K562 (cell line): ENCODE results near the gene NEB. TPM values are rescaled to one million over a fixed set of nuclear protein-coding genes. Genes with fewer than 3 reads are reported as not detected.

Experiments
- ATAC-seq: fragments of 200-7000 bp; cut with Tn5 transposase; 3 replicates; pipeline ENCODE4 v1.9.1; 2020; ENCODE audit warnings: moderate library complexity
- BruUV-seq: library from RNA; stranded (reverse); fragments of 400-500 nt; replicated peaks from 2 replicates; lab custom pipeline; 2021; lab: Mats Ljungman, UMichigan
- CTCF ChIA-PET: fragments of 300-600 bp; formaldehyde crosslinking; extraction: SDS; loops from one replicate; lab custom pipeline; 2021; ENCODE audit warnings: low intra/inter-chr PET ratio; lab: Yijun Ruan, JAX
- POLR2A ChIA-PET: fragments of 300-600, 350-650 bp; sonication (Branson Sonifier 250); formaldehyde crosslinking; extraction: SDS; loops from one replicate; lab custom pipeline; 2021; ENCODE audit warnings: antibody characterized with exemption, inconsistent platforms; lab: Yijun Ruan, JAX
- DNase-seq, 4 experiments: peaks; one replicate each; pipeline versions ENCODE4 v3.0.0 to v3.0.0-alpha.2; 2011 to 2018; ENCODE audit warnings: low spot score in 3 of 4, mixed read lengths in 3 of 4; ENCODE audit errors: extremely low read depth in 1 of 4
- FAIRE-seq: peaks from 2 replicates; lab custom pipeline; 2011; peaks lifted over from hg19 to GRCh38; lab: Jason Lieb, UNC
- H2AFZ ChIP-seq: 2 replicates; pipeline ENCODE4 v1.6.0; 2011; ENCODE audit warnings: low read depth, low read length, control low read depth, inconsistent platforms
- H3K27ac ChIP-seq: fragments of 200-600 bp; 3 replicates; pipeline ENCODE4 v1.8.0; 2011; ENCODE audit warnings: low read depth, mild to moderate bottlenecking, control low read depth, inconsistent platforms, low read length, moderate library complexity, mixed read lengths; ENCODE audit errors: extremely low read depth
- H3K27me3 ChIP-seq, 2 experiments: fragments of 300-600 bp in 1 of 2; 2 replicates in 1 of 2; 3 replicates in 1 of 2; pipeline versions ENCODE4 v1.6.0 to v1.8.0; 2011; ENCODE audit warnings: inconsistent platforms in 2 of 2, low read length in 2 of 2, mild to moderate bottlenecking in 1 of 2, mixed read lengths in 1 of 2, moderate library complexity in 1 of 2; ENCODE audit not compliant: control insufficient read depth in 2 of 2, insufficient read depth in 2 of 2
- H3K36me3 ChIP-seq: fragments of 300-600 bp; 3 replicates; pipeline ENCODE4 v1.8.0; 2011; ENCODE audit warnings: mild to moderate bottlenecking, low read length, inconsistent platforms; ENCODE audit not compliant: control insufficient read depth, insufficient read depth
- H3K4me1 ChIP-seq, 2 experiments: fragments of 200-600 bp in 1 of 2; replicated peaks in 1 of 2; 2 replicates in 1 of 2; 3 replicates in 1 of 2; pipeline versions ENCODE4 v1.5.1 to v1.8.0; 2011; ENCODE audit warnings: inconsistent platforms in 2 of 2, low read length in 2 of 2, mild to moderate bottlenecking in 1 of 2, mixed read lengths in 1 of 2, moderate library complexity in 1 of 2; ENCODE audit not compliant: control insufficient read depth in 2 of 2, insufficient read depth in 2 of 2
- H3K4me2 ChIP-seq: 2 replicates; pipeline ENCODE4 v1.6.1; 2011; ENCODE audit warnings: low read length, control low read depth, inconsistent platforms, mixed read lengths; ENCODE audit not compliant: insufficient read depth
- H3K4me3 ChIP-seq: fragments of 200-600 bp; sonication (generic), shearing (Covaris generic); 2 replicates; pipeline ENCODE4 v1.5.1; 2016; ENCODE audit warnings: control low read depth, inconsistent platforms
- H3K79me2 ChIP-seq: fragments of 200-600 bp; 3 replicates; pipeline ENCODE4 v1.8.0; 2011; ENCODE audit warnings: low read length, inconsistent platforms; ENCODE audit not compliant: control insufficient read depth, insufficient read depth
- H3K9ac ChIP-seq, 2 experiments: 2 replicates each; pipeline versions ENCODE4 v1.6.0 to v1.6.1; 2011; ENCODE audit warnings: low read depth in 2 of 2, low read length in 2 of 2, control low read depth in 1 of 2, inconsistent platforms in 1 of 2, mild to moderate bottlenecking in 1 of 2, mixed read lengths in 1 of 2; ENCODE audit not compliant: insufficient read depth in 1 of 2
- H3K9me1 ChIP-seq: one replicate; pipeline ENCODE4 v1.6.0; 2011; ENCODE audit warnings: inconsistent platforms, mild to moderate bottlenecking, low read length, moderate library complexity; ENCODE audit not compliant: control insufficient read depth, insufficient read depth
- H3K9me3 ChIP-seq: replicated peaks from 2 replicates; pipeline ENCODE4 v1.5.1; 2011; ENCODE audit warnings: low read depth, low read length, inconsistent platforms; ENCODE audit not compliant: control insufficient read depth, insufficient read depth
- H4K20me1 ChIP-seq: replicated peaks from 2 replicates; pipeline ENCODE4 v1.6.1; 2011; ENCODE audit warnings: low read length, inconsistent platforms, mixed read lengths; ENCODE audit not compliant: control insufficient read depth, insufficient read depth
- ATF7 ChIP-seq: fragments of 450-650 bp; IDR thresholded peaks from 2 replicates; pipeline ENCODE4 v1.7.1; 2014; ENCODE audit warnings: mild to moderate bottlenecking, moderate library complexity
- BHLHE40 ChIP-seq: IDR thresholded peaks from 2 replicates; pipeline ENCODE4 v1.6.1; 2011; ENCODE audit warnings: low read length, improper control_type of control experiment
- CREM ChIP-seq: IDR thresholded peaks from 2 replicates; pipeline ENCODE4 v1.6.1; 2014; ENCODE audit warnings: antibody characterized with exemption, low read depth
- DACH1 ChIP-seq: fragments of 450-650 bp; IDR thresholded peaks from 2 replicates; pipeline ENCODE4 v1.6.1; 2018; ENCODE audit not compliant: partially characterized antibody
- ELF2 ChIP-seq: fragments of 250-450 bp; sonication (Bioruptor Pico); IDR thresholded peaks from 2 replicates; pipeline ENCODE4 v1.5.0; 2021; ENCODE audit warnings: mild to moderate bottlenecking
- EP300 ChIP-seq: IDR thresholded peaks from 2 replicates; pipeline ENCODE4 v1.6.1; 2012; ENCODE audit warnings: low read length, improper control_type of control experiment
- FOXP1 ChIP-seq: sonication (generic); formaldehyde crosslinking; IDR thresholded peaks from 2 replicates; pipeline ENCODE4 v1.8.0; 2022; ENCODE audit warnings: mild to moderate bottlenecking, missing genetic modification reagents
- NCOA6 ChIP-seq: fragments of 450-650 bp; IDR thresholded peaks from 2 replicates; pipeline ENCODE4 v1.6.1; 2017; ENCODE audit warnings: mild to moderate bottlenecking
- NR1H2 ChIP-seq: sonication (generic); formaldehyde crosslinking; IDR thresholded peaks from 2 replicates; pipeline ENCODE4 v1.4.0; 2020; ENCODE audit warnings: mild to moderate bottlenecking, missing genetic modification reagents
- NUFIP1 ChIP-seq: fragments of 450-650 bp; IDR thresholded peaks from 2 replicates; pipeline ENCODE4 v1.6.1; 2018; ENCODE audit not compliant: partially characterized antibody
- RBM17 ChIP-seq: fragments of 200-400 bp; formaldehyde crosslinking; IDR thresholded peaks from 2 replicates; pipeline ENCODE4 v1.6.1; 2017; ENCODE audit warnings: low read depth, mild to moderate bottlenecking, low read length, borderline replicate concordance
- TCF7 ChIP-seq: sonication (generic); IDR thresholded peaks from 2 replicates; pipeline ENCODE4 v1.6.1; 2016; ENCODE audit warnings: antibody characterized with exemption, borderline replicate concordance
- XRCC5 ChIP-seq: fragments of 200-400 bp; formaldehyde crosslinking; IDR thresholded peaks from 2 replicates; pipeline ENCODE4 v1.6.1; 2017; ENCODE audit warnings: low read depth, mild to moderate bottlenecking, low read length
- ZNF124 ChIP-seq: sonication (generic); formaldehyde crosslinking; IDR thresholded peaks from 2 replicates; pipeline ENCODE4 v1.8.1; 2022; ENCODE audit warnings: missing genetic modification reagents
- ZNF140 ChIP-seq: fragments of 250-450 bp; sonication (Bioruptor Pico); IDR thresholded peaks from 2 replicates; pipeline ENCODE4 v1.8.0; 2021; ENCODE audit warnings: moderate library complexity, mild to moderate bottlenecking, inconsistent platforms
- ZNF197 ChIP-seq: fragments of 200-800 bp; sonication (Bioruptor generic); IDR thresholded peaks from 2 replicates; pipeline ENCODE4 v1.6.1; 2016; ENCODE audit warnings: low read depth, missing genetic modification characterization, missing compliant biosample characterization
- ZNF282 ChIP-seq: sonication (generic); formaldehyde crosslinking; IDR thresholded peaks from 2 replicates; pipeline ENCODE4 v1.8.1; 2023; ENCODE audit warnings: missing genetic modification reagents
- WGBS: fragments of 100-300 bp; shearing (Covaris generic); methylation state at CpG from one replicate; pipeline ENCODE4 v1.1.6; 2016; ENCODE audit warnings: low coverage, mixed read lengths; ENCODE audit not compliant: insufficient coverage; ENCODE audit errors: missing lambda C conversion rate; 5-methylcytosine and 5-hydroxymethylcytosine counted together
- in situ Hi-C: fragments of 300-500 bp; cut with MboI; formaldehyde crosslinking; loops from 4 replicates; pipeline ENCODE4 v1.15.0; 2018; ENCODE audit warnings: inconsistent platforms, mixed read lengths
- intact Hi-C: fragments of 100-400 bp; cut with micrococcal nuclease; formaldehyde crosslinking; loops from 2 replicates; pipeline ENCODE4 v1.14.2; 2022
- polyA plus RNA-seq, 8 experiments: library from polyadenylated mRNA; depleted of rRNA in 4 of 8; stranded (reverse) in 5 of 8; unstranded in 3 of 8; fragments of >200 nt; fragmentation: Nextera tagmentation in 2 of 8; fragmentation: Illumina TruSeq in 1 of 8; extraction: Ambion mirVana in 2 of 8; extraction: Trizol in 1 of 8; gene quantifications; 2 replicates each; pipeline versions ENCODE4 v1.2.1 to v1.2.3, GENCODE V29; 2011 to 2014; ENCODE audit warnings: inconsistent platforms in 1 of 8, missing spikeins in 1 of 8
- total RNA-seq, 7 experiments: library from RNA; depleted of rRNA in 6 of 7; stranded (reverse); fragments of >200 nt in 6 of 7; fragmentation: Illumina TruSeq in 2 of 7; extraction: Trizol in 2 of 7; gene quantifications; 2 replicates each; pipeline versions ENCODE4 v1.2.1 to v1.2.3, GENCODE V29; 2011 to 2021; ENCODE audit warnings: low replicate concordance in 1 of 7
- TF ChIP-seq, protein P1 (sequence below): fragments of 250-450 bp; sonication (Bioruptor Pico); IDR thresholded peaks from 2 replicates; pipeline ENCODE4 v1.5.0; 2020; ENCODE audit warnings: mild to moderate bottlenecking
- TF ChIP-seq, protein P2 (sequence below), 3 experiments: fragments of 200-800 bp in 1 of 3; sonication (Bioruptor generic) in 1 of 3; sonication (generic) in 1 of 3; formaldehyde crosslinking in 1 of 3; IDR thresholded peaks; 2 replicates each; pipeline versions ENCODE4 v1.6.1 to v1.8.0; 2016 to 2022; ENCODE audit warnings: mild to moderate bottlenecking in 2 of 3, missing compliant biosample characterization in 2 of 3, missing genetic modification characterization in 2 of 3, missing genetic modification reagents in 1 of 3
- TF ChIP-seq, protein P3 (sequence below): fragments of 250-450 bp; sonication (Bioruptor Pico); IDR thresholded peaks from 2 replicates; pipeline ENCODE4 v1.4.0; 2020

NEB gene
- total and polyA plus RNA-seq, 9 of the 15 experiments (the other 6 are each of a cell fraction or from before 2014, with no cell fraction given), result 1.7 to 3.8 (median 2.9) TPM

DNA sequence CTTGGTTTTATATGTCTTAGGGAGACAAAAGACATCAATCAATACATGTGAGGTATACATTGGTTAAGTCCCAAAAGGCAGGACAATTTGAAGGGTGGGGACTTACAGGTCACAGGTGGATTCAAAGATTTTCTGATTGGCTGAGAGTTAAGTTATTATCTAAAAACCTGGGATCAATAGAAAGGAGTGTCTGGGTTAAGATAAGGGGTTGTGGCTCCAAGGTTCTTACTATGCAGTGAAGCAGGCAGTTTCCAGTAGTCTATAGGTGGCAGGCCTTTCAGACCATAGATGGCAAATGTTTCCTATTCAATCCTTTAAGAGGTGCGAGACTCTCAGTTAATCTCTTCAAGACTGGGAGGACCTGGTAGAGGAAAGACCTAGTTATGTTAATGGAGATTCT lies 42.1 kb upstream of the NEB start:
- Histone ChIP-seq H3K79me2 (no peaks in the 10 kb centered on the region), H4K20me1 (no peaks in the 10 kb centered on the region), H3K4me1 (peaks cover 0 to 21% of the 10 kb centered on the region in 2 experiments; a peak in 3 of 5 replicates), H2AFZ (no peak overlapping the region), H3K36me3 (peaks cover 35% of the 10 kb centered on the region), H3K4me2 (no peak overlapping the region), H3K9me3 (no peaks in the 10 kb centered on the region; the same call in 1 of the 2 replicates), H3K4me3 (no peak overlapping the region), H3K27ac (no peak overlapping the region), H3K27me3 (no peaks in the 10 kb centered on the region), H3K9me1 (no peaks in the 10 kb centered on the region), H3K9ac (no peak overlapping the region)
- no TSS peak for BruUV-seq
- POLR2A ChIA-PET, result interaction anchor here (1.2 kb wide), 1 partner anchor 8 kb away, joined by 3 read pairs; no protein-coding TSS in a partner anchor
- ATAC-seq (peak; percentile 69), FAIRE-seq (no peak), DNase-seq (peak in 1 of 4 experiments; percentile 38)
- intact Hi-C loops, result no loop called here
- 25% methylated on average over 1 of the region's 1 CpG for WGBS
- CTCF ChIA-PET, result no interaction called here
- in situ Hi-C loops, result no loop called here
- TF ChIP-seq ZNF197 (CRISPR knock-in tag) (no peak), ZNF124 (no peak), DACH1 (no peak), ATF7 (no peak), BHLHE40 (no peak), NCOA6 (no peak), NUFIP1 (no peak), TCF7 (no peak), CREM (no peak), EP300 (peak; percentile 17; the same call in 1 of the 2 replicates), FOXP1 (no peak), ZNF140 (no peak), NR1H2 (CRISPR knock-in tag) (no peak), ELF2 (CRISPR knock-in tag) (no peak), ZNF282 (no peak), RBM17 (no peak), XRCC5 (no peak)
- TF ChIP-seq, protein P1, sequence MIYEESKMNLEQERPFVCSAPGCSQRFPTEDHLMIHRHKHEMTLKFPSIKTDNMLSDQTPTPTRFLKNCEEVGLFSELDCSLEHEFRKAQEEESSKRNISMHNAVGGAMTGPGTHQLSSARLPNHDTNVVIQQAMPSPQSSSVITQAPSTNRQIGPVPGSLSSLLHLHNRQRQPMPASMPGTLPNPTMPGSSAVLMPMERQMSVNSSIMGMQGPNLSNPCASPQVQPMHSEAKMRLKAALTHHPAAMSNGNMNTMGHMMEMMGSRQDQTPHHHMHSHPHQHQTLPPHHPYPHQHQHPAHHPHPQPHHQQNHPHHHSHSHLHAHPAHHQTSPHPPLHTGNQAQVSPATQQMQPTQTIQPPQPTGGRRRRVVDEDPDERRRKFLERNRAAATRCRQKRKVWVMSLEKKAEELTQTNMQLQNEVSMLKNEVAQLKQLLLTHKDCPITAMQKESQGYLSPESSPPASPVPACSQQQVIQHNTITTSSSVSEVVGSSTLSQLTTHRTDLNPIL (CRISPR knock-in tag), result no peak
- TF ChIP-seq, protein P2, sequence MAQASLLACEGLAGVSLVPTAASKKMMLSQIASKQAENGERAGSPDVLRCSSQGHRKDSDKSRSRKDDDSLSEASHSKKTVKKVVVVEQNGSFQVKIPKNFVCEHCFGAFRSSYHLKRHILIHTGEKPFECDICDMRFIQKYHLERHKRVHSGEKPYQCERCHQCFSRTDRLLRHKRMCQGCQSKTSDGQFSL (CRISPR knock-in tag; IDR thresholded peaks at IDR 0.05), result no peak
- TF ChIP-seq, protein P2 (tag; IDR thresholded peaks at IDR 0.05), result no peak
- TF ChIP-seq, protein P3, sequence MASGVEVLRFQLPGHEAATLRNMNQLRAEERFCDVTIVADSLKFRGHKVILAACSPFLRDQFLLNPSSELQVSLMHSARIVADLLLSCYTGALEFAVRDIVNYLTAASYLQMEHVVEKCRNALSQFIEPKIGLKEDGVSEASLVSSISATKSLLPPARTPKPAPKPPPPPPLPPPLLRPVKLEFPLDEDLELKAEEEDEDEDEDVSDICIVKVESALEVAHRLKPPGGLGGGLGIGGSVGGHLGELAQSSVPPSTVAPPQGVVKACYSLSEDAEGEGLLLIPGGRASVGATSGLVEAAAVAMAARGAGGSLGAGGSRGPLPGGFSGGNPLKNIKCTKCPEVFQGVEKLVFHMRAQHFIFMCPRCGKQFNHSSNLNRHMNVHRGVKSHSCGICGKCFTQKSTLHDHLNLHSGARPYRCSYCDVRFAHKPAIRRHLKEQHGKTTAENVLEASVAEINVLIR (CRISPR knock-in tag), result no peak
